T-helper 1 cell treated with Interleukin-12 subunit alpha and Interleukin-12 subunit beta and Interleukin-4 antibody, amounts not matched to agents 30 μg/mL and 1 μg/mL, for 36 hours (primary cell): ENCODE measurements around the gene XCL2.
"Not testable (repeated sequence)": the region's sequence is repeated elsewhere in the genome, so short reads cannot be mapped to it uniquely, and the experiment has no call there.

Experiments
- H3K27ac Mint-ChIP-seq: one replicate; pipeline ENCODE4 v1.8.0; 2021; ENCODE audit warnings: mild to moderate bottlenecking, mixed read lengths
- H3K27me3 Mint-ChIP-seq: one replicate; pipeline ENCODE4 v1.8.0; 2021; ENCODE audit warnings: low read depth, mixed read lengths
- H3K36me3 Mint-ChIP-seq: one replicate; pipeline ENCODE4 v1.8.0; 2021; ENCODE audit warnings: low read depth, mixed read lengths
- H3K4me1 Mint-ChIP-seq: one replicate; pipeline ENCODE4 v1.8.0; 2021; ENCODE audit warnings: low read depth, mixed read lengths
- H3K4me3 Mint-ChIP-seq: one replicate; pipeline ENCODE4 v1.8.0; 2021; ENCODE audit warnings: mild to moderate bottlenecking, moderate library complexity, mixed read lengths
- H3K9me3 Mint-ChIP-seq: one replicate; pipeline ENCODE4 v1.8.0; 2021; ENCODE audit warnings: mixed read lengths

XCL2 gene

GRCh38 chr1:168550971-168551370, 7.2 kb upstream of the XCL2 start:
- Mint-ChIP-seq H3K4me1 (peaks cover 13% of the 10 kb centered on the region), H3K4me3 (no peak overlapping the region), H3K36me3 (peaks cover 4% of the 10 kb centered on the region), H3K9me3 (peaks cover 12% of the 10 kb centered on the region), H3K27me3 (peaks cover 7% of the 10 kb centered on the region), H3K27ac (no peak overlapping the region)

GRCh38 chr1:168546553-168546895, 2.7 kb upstream of the XCL2 start:
- peaks cover 16% of the 10 kb centered on the region for H3K4me1 Mint-ChIP-seq
- not testable (repeated sequence) for H3K27ac Mint-ChIP-seq

GRCh38 chr1:168545678-168546552, 2.1 kb upstream of the XCL2 start:
- not testable (repeated sequence) for H3K4me3 Mint-ChIP-seq

More at GRCh38 chr1:168546553-168546895, 2.7 kb upstream of the XCL2 start:
- not testable (repeated sequence) for H3K4me3 Mint-ChIP-seq, H3K36me3 Mint-ChIP-seq
- Mint-ChIP-seq H3K27me3 (peaks cover 11% of the 10 kb centered on the region), H3K9me3 (peaks cover 12% of the 10 kb centered on the region)

GRCh38 chr1:168542978-168543377, 819 bp downstream of the XCL2 start:
- Mint-ChIP-seq H3K9me3 (peaks cover 10% of the 10 kb centered on the region), H3K36me3 (peaks cover 11% of the 10 kb centered on the region), H3K27me3 (peaks cover 11% of the 10 kb centered on the region), H3K4me1 (peaks cover 16% of the 10 kb centered on the region)
- H3K4me3 Mint-ChIP-seq, H3K27ac Mint-ChIP-seq: not testable (repeated sequence)

More at GRCh38 chr1:168545678-168546552, 2.1 kb upstream of the XCL2 start:
- Mint-ChIP-seq H3K4me1 (peaks cover 16% of the 10 kb centered on the region), H3K27me3 (peaks cover 11% of the 10 kb centered on the region), H3K9me3 (peaks cover 12% of the 10 kb centered on the region)
- H3K27ac Mint-ChIP-seq, H3K36me3 Mint-ChIP-seq: not testable (repeated sequence)

- Mint-ChIP-seq H3K4me1 (peaks cover 32% of the 10 kb centered on the region), H3K36me3 (peaks cover 19% of the 10 kb centered on the region), H3K9me3 (peaks cover 17% of the 10 kb centered on the region)
- H3K4me3 Mint-ChIP-seq, H3K27me3 Mint-ChIP-seq, H3K27ac Mint-ChIP-seq: not testable (repeated sequence)
These were observed 3.0 kb downstream of the XCL2 start for GRCh38 chr1:168540798-168541197.

GRCh38 chr1:168535536-168535935, 8.3 kb downstream of the XCL2 start:
- H3K27ac Mint-ChIP-seq = peak overlapping the region; percentile 92
- H3K27me3 Mint-ChIP-seq = peaks cover 10% of the 10 kb centered on the region
- H3K36me3 Mint-ChIP-seq = peaks cover 23% of the 10 kb centered on the region
- H3K4me3 Mint-ChIP-seq = peak overlapping the region; percentile 78
- peaks cover 44% of the 10 kb centered on the region for H3K4me1 Mint-ChIP-seq
- H3K9me3 Mint-ChIP-seq = peaks cover 17% of the 10 kb centered on the region

- Mint-ChIP-seq H3K36me3 (peaks cover 7% of the 10 kb centered on the region), H3K9me3 (peaks cover 1% of the 10 kb centered on the region), H3K27me3 (peaks cover 19% of the 10 kb centered on the region), H3K4me1 (peaks cover 39% of the 10 kb centered on the region), H3K27ac (peak overlapping the region; percentile 72), H3K4me3 (no peak overlapping the region)
These were observed 12.0 kb downstream of the XCL2 start for GRCh38 chr1:168531615-168532345.

- peaks cover 4% of the 10 kb centered on the region for H3K9me3 Mint-ChIP-seq
- peaks cover 21% of the 10 kb centered on the region for H3K4me1 Mint-ChIP-seq
- H3K36me3 Mint-ChIP-seq = peaks cover 4% of the 10 kb centered on the region
- no peak overlapping the region for H3K27ac Mint-ChIP-seq
- H3K27me3 Mint-ChIP-seq = peaks cover 19% of the 10 kb centered on the region
- H3K4me3 Mint-ChIP-seq = no peak overlapping the region
These were observed 14.3 kb downstream of the XCL2 start for GRCh38 chr1:168529518-168529917.

- Mint-ChIP-seq H3K27me3 (no peaks in the 10 kb centered on the region), H3K9me3 (peaks cover 24% of the 10 kb centered on the region), H3K4me3 (peak overlapping the region; percentile 42), H3K4me1 (peaks cover 45% of the 10 kb centered on the region), H3K27ac (peak overlapping the region; percentile 87), H3K36me3 (peaks cover 24% of the 10 kb centered on the region)
These were observed 22.3 kb downstream of the XCL2 start for GRCh38 chr1:168521401-168522000.

- Mint-ChIP-seq H3K36me3 (peaks cover 24% of the 10 kb centered on the region), H3K27ac (peak overlapping the region; percentile 87), H3K9me3 (peaks cover 24% of the 10 kb centered on the region), H3K4me1 (peaks cover 47% of the 10 kb centered on the region), H3K4me3 (peak overlapping the region; percentile 42), H3K27me3 (no peaks in the 10 kb centered on the region)
These were observed 23.0 kb downstream of the XCL2 start for GRCh38 chr1:168520832-168521231.

- Mint-ChIP-seq H3K9me3 (peaks cover 24% of the 10 kb centered on the region), H3K36me3 (peaks cover 24% of the 10 kb centered on the region), H3K27ac (peak overlapping the region; percentile 87), H3K4me1 (peaks cover 52% of the 10 kb centered on the region), H3K4me3 (peak overlapping the region; percentile 42), H3K27me3 (no peaks in the 10 kb centered on the region)
These were observed 23.6 kb downstream of the XCL2 start for GRCh38 chr1:168520052-168520751.

- Mint-ChIP-seq H3K27me3 (no peaks in the 10 kb centered on the region), H3K9me3 (peaks cover 13% of the 10 kb centered on the region), H3K4me3 (no peak overlapping the region), H3K4me1 (peaks cover 64% of the 10 kb centered on the region), H3K36me3 (peaks cover 21% of the 10 kb centered on the region), H3K27ac (no peak overlapping the region)
These were observed 25.0 kb downstream of the XCL2 start for GRCh38 chr1:168518813-168519212.

- Mint-ChIP-seq H3K4me3 (peak overlapping the region; percentile 4), H3K27me3 (no peaks in the 10 kb centered on the region), H3K4me1 (peaks cover 70% of the 10 kb centered on the region), H3K9me3 (peaks cover 9% of the 10 kb centered on the region), H3K27ac (peak overlapping the region; percentile 11), H3K36me3 (peaks cover 19% of the 10 kb centered on the region)
These were observed 25.6 kb downstream of the XCL2 start for GRCh38 chr1:168518201-168518689.

GRCh38 chr1:168514455-168514854, 29.3 kb downstream of the XCL2 start:
- peaks cover 64% of the 10 kb centered on the region for H3K4me1 Mint-ChIP-seq
- H3K27me3 Mint-ChIP-seq = no peaks in the 10 kb centered on the region
- peaks cover 10% of the 10 kb centered on the region for H3K36me3 Mint-ChIP-seq
- H3K27ac Mint-ChIP-seq = peak overlapping the region; percentile 85
- no peaks in the 10 kb centered on the region for H3K9me3 Mint-ChIP-seq
- H3K4me3 Mint-ChIP-seq = peak overlapping the region; percentile 65
